Measurements from ENCODE around the gene LYG1.
"Not testable (repeated sequence)": the region's sequence is repeated elsewhere in the genome, so short reads cannot be mapped to it uniquely, and the experiment has no call there.

The LYG1 gene

DNA sequence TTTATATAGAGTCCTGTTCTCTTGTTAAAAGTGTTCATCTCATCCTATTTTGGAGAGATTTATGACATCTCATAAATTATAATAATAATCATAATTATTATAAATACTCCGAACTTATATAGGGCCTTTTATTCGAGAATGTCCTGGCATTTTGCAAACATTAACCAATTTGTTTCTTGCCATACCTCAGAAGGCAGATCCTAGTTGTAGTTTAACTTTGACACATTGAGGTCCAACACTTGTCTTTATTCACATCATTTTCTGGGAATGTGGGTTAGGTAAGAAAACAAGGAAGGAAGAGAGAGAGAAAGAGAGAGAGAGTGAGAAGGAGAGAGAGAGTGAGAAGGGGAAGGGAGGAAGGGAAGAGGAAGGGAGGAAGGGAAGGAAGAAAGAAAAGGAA lies at the start of gene LYG1:
Gene LYG1, minus strand, starts transcription at position 101 of the 400 bp plus-strand sequence. CDS start 5,527 bp downstream, outside the sequence.
- not testable (repeated sequence) for DNase-seq (ENCODE audit: low read depth in 1 of 2, low spot score in 1 of 2)

DNA sequence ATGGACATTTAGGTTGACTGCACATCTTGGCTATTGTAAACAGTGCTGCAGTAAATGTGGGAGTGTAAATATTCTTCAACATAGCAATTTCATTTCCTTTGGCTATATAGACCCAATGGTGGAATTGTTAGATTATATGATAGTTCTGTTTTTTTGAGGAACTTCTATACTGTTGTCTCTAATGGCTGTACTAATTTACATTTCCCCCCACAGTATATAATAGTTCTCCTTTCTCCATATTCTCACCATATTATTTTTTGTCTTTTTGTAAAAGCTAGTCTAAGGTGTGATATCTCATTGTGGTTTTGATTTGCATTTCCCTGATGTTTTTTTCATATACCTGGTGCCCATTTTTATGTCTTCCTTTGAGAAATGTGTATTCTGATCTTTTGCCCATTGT lies 49.2 kb upstream of the LYG1 start:
- no peak for DNase-seq (ENCODE audit: low read depth in 1 of 2, low spot score in 1 of 2)

GRCh38 chr2:99348173-99348572 lies 47.2 kb upstream of the LYG1 start:
- no peak for DNase-seq (ENCODE audit: low read depth in 1 of 2, low spot score in 1 of 2)

DNA sequence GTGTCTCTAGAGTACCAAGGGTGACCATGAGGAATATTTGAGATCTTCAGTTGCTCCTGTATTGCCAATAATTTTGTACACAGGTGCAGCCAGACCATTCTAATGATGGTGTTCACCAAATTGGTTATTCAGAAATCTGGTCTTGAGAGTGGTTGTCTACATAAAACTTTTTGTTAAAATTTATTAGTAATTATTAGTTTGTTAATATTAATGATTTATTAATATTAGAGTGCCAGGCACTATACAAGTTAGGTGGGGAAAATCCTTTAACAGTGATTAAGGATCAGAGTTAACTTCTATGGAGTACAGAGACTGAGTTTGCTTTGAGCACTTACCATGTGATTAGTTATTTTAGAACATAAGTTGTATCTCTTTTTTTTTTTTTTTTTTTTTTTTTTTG lies 45.2 kb upstream of the LYG1 start:
- DNase-seq (ENCODE audit: low read depth in 1 of 2, low spot score in 1 of 2) = no peak

GRCh38 chr2:99345446-99345845 lies 44.4 kb upstream of the LYG1 start:
- not testable (repeated sequence) for DNase-seq (ENCODE audit: low read depth in 1 of 2, low spot score in 1 of 2)

DNA sequence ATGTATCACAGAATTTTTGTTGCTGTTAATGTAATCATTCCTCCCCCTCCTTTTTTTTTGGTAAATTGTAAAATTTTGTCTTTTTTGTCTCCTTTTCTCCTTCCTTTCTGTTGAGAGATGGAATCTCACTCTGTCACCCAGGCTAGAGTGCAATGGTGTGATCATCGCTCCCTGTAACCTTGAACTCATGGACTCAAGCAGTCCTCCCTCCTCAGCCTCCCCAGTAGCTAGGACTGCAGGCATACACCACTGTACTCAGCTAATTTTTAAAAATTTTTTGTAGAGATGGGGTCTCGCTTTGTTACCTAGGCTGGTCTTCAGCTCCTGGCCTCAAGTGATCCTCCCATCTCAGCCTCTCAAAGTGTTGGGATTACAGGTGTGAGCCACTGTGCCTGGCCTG lies 41.5 kb upstream of the LYG1 start:
- DNase-seq (ENCODE audit: low read depth in 1 of 2, low spot score in 1 of 2) = no peak

DNA sequence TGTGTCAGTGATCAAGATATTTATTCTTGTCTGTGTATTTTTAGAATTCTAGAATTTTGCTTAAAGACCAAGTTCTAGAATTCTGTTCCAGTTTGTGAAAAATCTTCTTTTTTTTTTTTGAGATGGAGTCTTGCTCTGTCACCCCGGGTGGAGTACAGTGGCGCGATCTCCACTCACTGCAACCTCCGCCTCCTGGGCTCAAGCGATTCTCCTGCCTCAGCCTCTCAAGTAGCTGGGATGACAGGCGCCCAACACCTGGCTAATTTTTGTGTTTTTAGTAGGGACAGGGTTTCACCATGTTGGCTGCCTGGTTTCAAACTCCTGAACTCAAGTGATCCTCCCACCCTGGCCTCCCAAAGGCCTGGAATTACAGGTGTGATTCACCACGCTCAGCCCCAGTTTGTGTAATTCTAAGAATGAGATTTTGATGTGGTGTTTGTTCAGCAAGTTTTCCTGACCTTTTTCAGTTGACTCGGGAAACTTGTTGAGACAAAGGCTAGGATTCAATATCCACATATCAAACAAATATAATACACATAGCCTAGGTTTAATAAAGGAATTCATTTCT lies 39.8 kb upstream of the LYG1 start:
- DNase-seq (ENCODE audit: low read depth in 1 of 2, low spot score in 1 of 2) = no peak

GRCh38 chr2:99338029-99338585 lies 37.1 kb upstream of the LYG1 start:
- no peak for DNase-seq (ENCODE audit: low read depth in 1 of 2, low spot score in 1 of 2)

- peak; percentile 87 to 90 for DNase-seq (ENCODE audit: low read depth in 1 of 2, low spot score in 1 of 2)
These were observed 36.4 kb upstream of the LYG1 start, which contains the start of gene EIF5B for GRCh38 chr2:99337113-99338028. Gene EIF5B (plus strand): TSS chr2:99337389. CDS start chr2:99337555, 166 bp downstream.

DNA sequence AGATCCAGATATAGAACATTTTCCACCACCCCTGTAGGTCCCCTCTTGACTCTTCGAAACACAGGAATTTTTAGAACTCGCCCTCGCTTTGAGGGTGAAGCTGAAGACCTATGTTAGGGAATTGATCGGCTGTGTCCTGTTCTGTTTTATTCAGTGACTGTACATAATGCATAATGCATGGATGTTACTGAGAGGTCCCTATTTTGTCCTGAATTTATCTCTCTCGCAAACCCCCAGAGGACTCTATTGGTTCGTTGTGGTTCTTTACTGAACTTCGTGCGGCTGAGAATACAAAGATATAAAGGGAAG lies 35.8 kb upstream of the LYG1 start:
- no peak for DNase-seq (ENCODE audit: low read depth in 1 of 2, low spot score in 1 of 2)

DNA sequence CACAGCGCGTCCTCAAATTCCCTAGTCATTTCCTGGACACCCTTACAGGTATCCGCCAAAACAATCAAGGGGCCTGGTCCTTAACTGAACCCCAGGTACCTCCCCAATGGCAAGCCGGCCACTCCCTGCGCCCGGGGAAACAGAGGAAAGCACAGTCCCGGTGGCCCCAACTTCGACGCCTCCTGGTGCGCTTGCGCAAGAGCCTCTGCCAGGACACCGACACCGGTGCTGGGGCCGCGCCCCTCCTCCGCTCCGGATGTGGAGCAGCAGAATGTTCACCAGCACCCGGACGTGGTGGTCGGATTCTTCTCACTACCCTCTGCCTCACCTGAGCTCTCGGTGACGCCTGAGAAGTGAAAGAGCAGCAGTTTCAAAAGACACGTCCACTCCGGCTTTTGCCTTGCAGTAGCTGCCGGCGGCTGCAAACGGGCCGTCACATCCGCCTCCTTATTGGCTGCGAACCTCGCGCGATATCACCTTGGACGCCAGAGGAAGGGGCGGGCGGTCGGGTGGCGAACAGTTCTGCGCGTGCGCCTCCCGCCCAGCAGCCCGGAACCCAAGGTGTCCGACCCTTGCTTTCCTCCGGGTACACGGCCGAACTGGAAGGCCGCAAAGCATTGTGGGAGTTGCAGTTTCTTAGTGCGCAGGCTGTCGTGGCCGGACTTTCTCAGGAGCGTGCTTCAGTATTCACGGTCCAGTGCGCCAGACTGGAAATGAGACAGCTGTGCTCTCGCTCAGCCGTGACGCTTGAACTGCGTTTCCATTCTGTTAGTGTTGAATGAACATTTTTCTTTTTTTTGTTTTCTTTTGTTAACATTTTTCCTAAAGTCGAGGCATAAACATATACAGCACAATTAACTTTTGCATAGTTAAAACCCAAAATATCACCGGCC lies 35.2 kb upstream of the LYG1 start, which contains the start of gene TXNDC9:
Gene TXNDC9, minus strand, starts transcription at position 423 of the 893 bp plus-strand sequence. CDS start 3,123 bp downstream, outside the sequence.
- DNase-seq (ENCODE audit: low read depth in 1 of 2, low spot score in 1 of 2) = peak; percentile 94 to 96

DNA sequence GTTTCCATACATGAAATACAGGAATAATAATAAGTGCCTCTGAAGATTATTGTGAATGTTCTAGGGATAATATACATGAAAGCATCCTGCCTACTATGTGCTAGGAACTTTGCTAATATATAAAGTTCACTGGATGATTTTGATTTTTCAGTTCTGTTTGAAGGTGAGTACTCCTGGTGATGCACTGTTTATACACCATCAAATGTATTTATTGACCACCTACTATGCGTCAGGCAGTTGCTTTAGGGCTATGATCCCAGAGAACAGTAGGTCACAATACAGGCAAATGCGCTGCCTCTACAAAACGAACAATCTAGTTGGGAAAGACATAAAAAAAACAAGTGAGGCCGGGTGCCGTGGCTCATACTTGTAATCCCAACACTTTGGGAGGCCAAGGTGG lies 24.4 kb upstream of the LYG1 start:
- no peak for DNase-seq (ENCODE audit: low read depth in 1 of 2, low spot score in 1 of 2)

- DNase-seq (ENCODE audit: low read depth in 1 of 2, low spot score in 1 of 2) = not testable (repeated sequence)
These were observed 16.8 kb upstream of the LYG1 start for GRCh38 chr2:99317873-99318200.

DNA sequence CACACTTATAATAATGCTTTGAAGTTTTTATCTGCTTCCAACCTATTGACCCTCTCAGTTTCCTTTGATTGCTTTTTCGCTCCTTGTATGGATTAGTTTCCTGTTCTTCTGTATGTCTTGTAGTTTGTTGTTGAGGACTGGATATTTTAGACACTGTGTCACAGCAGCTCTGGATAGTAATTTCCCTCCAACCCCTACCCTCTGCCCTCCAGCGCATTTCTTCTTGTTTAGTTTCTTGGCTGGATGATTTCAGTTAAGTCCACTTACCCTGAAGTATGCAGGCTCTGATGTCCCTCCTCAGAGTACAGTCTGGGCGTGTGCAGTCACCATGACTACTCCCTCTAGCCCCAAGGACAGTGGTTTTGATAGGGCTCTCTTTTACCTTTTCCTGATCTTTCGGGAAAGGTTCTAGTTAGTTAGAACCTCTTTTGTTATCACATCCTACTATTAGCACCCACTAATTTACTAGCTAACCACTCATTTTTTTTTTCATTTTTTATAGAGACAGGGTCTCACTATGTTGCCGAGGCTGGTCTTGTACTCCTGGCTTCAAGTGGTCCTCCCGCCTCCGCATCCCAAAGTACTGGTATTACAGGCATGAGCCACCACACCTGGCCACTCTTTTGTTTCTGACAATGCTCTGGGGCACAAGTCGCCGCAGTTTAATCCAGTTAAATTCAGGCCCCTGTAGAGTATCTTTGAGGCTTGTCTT lies 16.3 kb upstream of the LYG1 start:
- DNase-seq (ENCODE audit: low read depth in 1 of 2, low spot score in 1 of 2) = no peak

DNA sequence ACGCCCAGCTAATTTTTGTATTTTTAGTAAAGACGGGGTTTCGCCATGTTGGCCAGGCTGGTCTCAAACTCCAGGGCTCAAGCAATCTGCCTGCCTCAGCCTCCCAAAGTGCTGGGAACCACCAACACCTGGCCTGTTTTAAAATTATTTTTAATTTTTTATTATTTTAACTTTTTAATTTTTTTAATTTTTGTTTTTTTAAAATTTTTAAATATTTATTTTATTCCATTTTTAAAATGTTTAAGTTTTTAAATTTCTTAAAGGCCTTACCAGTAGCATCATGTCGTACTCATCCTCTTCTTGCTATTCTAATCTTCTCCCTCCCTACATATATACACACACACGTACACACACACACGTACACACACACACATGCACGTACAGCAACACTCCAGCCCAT lies 1.4 kb downstream of the LYG1 start:
- DNase-seq (ENCODE audit: low read depth in 1 of 2, low spot score in 1 of 2) = no peak

DNA sequence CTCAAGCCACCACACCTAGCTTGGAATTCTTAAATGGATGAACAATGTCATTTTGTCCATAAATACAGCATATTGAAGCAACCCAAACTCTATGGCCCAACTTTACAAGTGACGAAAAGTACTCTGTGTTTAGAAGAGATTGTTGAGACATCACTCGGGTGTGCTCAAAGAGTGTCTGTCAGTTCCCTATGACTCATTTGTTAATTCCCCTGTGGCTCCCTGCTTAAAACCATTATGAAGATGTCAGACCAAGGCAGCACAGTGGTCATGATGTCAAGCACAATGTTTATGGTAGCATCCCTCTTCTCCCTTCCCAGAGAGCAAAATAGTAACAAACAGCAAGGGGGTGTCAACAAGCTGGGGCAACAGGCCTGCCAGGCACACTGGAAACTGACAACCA lies 3.0 kb downstream of the LYG1 start:
- no peak for DNase-seq (ENCODE audit: low read depth in 1 of 2, low spot score in 1 of 2)

GRCh38 chr2:99285526-99285925 lies 15.5 kb downstream of the LYG1 start:
- DNase-seq (ENCODE audit: low read depth in 1 of 2, low spot score in 1 of 2) = no peak

GRCh38 chr2:99279969-99280695 lies 20.9 kb downstream of the LYG1 start:
- no peak for DNase-seq (ENCODE audit: low read depth in 1 of 2, low spot score in 1 of 2)

- no peak for DNase-seq (ENCODE audit: low read depth in 1 of 2, low spot score in 1 of 2)
These were observed 22.2 kb downstream of the LYG1 start for GRCh38 chr2:99278793-99279291.

Measured in activated T-helper 1 cell treated with anti-CD3 and anti-CD28 coated beads, Interleukin-2, amount 50 U/mL, for 16 hours (primary cell).